Measurements from ENCODE around the gene APPL1. TPM values are rescaled to one million over a fixed set of nuclear protein-coding genes. Genes with fewer than 3 reads are reported as not detected.

The APPL1 gene
- total and polyA plus RNA-seq, 10 of the 15 experiments (the other 5 are each of a cell fraction or from before 2014, with no cell fraction given): 15.0 to 77.6 (median 40.2) TPM

DNA sequence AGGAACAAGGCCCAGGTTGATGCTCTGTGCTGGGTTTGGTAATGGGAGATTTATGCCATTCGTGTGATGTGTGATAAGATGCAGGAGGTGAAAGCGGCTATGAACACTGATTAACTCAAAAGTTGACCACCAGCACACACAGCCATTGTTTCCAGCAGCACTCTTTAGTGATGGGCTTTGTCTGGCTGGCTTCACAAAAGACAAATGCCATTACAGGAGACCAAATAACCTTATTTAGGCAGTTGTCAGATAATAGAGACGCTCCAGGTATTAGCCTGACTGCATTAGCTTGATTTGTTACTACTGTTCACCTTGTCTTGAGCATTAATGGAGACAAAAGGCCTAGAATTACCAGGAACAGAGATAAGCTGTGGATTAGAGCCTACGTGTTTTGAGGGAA, 32.9 kb upstream of the APPL1 start (continued):
- TF ChIP-seq, protein P1, sequence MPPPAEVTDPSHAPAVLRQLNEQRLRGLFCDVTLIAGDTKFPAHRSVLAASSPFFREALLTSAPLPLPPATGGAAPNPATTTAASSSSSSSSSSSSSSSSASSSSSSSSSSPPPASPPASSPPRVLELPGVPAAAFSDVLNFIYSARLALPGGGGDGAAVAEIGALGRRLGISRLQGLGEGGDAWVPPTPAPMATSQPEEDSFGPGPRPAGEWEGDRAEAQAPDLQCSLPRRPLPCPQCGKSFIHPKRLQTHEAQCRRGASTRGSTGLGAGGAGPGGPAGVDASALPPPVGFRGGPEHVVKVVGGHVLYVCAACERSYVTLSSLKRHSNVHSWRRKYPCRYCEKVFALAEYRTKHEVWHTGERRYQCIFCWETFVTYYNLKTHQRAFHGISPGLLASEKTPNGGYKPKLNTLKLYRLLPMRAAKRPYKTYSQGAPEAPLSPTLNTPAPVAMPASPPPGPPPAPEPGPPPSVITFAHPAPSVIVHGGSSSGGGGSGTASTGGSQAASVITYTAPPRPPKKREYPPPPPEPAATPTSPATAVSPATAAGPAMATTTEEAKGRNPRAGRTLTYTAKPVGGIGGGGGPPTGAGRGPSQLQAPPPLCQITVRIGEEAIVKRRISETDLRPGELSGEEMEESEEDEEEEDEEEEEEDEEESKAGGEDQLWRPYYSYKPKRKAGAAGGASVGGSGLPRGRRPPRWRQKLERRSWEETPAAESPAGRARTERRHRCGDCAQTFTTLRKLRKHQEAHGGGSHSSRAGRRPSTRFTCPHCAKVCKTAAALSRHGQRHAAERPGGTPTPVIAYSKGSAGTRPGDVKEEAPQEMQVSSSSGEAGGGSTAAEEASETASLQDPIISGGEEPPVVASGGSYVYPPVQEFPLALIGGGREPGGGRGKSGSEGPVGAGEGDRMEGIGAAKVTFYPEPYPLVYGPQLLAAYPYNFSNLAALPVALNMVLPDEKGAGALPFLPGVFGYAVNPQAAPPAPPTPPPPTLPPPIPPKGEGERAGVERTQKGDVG (CRISPR knock-in tag; IDR thresholded peaks at IDR 0.05): no peak
- no peak for TF ChIP-seq NR2C1 (IDR thresholded peaks at IDR 0.05)
- TF ChIP-seq, protein P2, sequence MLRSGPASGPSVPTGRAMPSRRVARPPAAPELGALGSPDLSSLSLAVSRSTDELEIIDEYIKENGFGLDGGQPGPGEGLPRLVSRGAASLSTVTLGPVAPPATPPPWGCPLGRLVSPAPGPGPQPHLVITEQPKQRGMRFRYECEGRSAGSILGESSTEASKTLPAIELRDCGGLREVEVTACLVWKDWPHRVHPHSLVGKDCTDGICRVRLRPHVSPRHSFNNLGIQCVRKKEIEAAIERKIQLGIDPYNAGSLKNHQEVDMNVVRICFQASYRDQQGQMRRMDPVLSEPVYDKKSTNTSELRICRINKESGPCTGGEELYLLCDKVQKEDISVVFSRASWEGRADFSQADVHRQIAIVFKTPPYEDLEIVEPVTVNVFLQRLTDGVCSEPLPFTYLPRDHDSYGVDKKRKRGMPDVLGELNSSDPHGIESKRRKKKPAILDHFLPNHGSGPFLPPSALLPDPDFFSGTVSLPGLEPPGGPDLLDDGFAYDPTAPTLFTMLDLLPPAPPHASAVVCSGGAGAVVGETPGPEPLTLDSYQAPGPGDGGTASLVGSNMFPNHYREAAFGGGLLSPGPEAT (IDR thresholded peaks at IDR 0.05; ENCODE audit: low read depth): no peak
- TF ChIP-seq GABPA (IDR thresholded peaks at IDR 0.05; ENCODE audit: low read depth): no peak

DNA sequence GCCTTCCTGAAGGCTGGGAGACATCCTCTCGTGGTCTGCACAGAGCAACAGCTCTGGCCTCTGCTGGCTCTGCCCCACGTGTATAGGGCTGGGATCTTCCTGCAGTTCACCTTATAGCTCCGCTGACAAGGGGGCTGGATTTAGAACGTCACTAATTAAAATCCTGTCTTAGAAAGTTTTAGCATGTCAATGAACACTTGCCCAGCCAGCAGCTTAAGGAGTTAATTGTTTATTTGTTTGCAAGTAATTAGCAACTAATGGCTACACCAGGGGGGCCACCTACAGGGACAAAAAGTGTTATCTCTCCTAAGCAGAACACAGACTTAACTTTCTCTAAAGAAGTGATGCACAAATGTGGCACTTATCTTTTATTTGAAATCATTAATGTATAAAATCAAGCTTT, 27.6 kb upstream of the APPL1 start, which contains the start of gene HESX1:
HESX1 (minus strand) TSS at position 84 of the 403 bp plus-strand sequence; CDS start at position 24, 60 bp downstream.
- ChIA-PET CTCF (interaction anchor here (1.5 kb wide), 1 partner anchor 24 kb away, joined by 4 read pairs; no protein-coding TSS in a partner anchor), RAD21 (ENCODE audit: unreplicated experiment) (interaction anchor here (0.7 kb wide), 1 partner anchor 28 kb away, joined by 4 read pairs; the partner anchor contains the start of gene APPL1), SMC1A (ENCODE audit: uncharacterized antibody, unreplicated experiment) (interaction anchor here (0.6 to 4.2 kb wide), 6 partner anchors 23 to 1112 kb away, joined by 3 to 26 read pairs (median 4); no protein-coding TSS in a partner anchor), POLR2A (interaction anchor here (0.5 to 1.6 kb wide), 3 partner anchors 24 to 370 kb away, joined by 3 to 7 read pairs (median 4); partner anchors contain the start of gene APPL1)
- WGBS (ENCODE audit: insufficient coverage, insufficient replicate concordance, low lambda C conversion rate, missing lambda C conversion rate): 67% methylated on average over 4 of the region's 4 CpGs
- no peak for FAIRE-seq
- peak; percentile 25; the same call in 1 of the 3 replicates for ATAC-seq
- Histone ChIP-seq H2AFZ (ENCODE audit: control insufficient read depth, low read depth, low read length) (no peak within 1 kb of the TSS), H3K4me3 (no peak within 1 kb of the TSS), H3K4me2 (ENCODE audit: control insufficient read depth, insufficient read depth) (no peak within 1 kb of the TSS), H3K27me3 (replicated peaks in 1 of 2; ENCODE audit: control insufficient read depth in 2 of 2, insufficient read depth in 2 of 2, low read length in 1 of 2) (no peaks in the 10 kb centered on the region), H3K79me2 (ENCODE audit: control insufficient read depth, insufficient read depth, low read length) (no peaks in the 10 kb centered on the region), H3K9me3 (replicated peaks; ENCODE audit: control insufficient read depth, insufficient read depth, low read length) (no peaks in the 10 kb centered on the region), H3K9ac (ENCODE audit: control insufficient read depth, insufficient read depth, low read length) (no peak within 1 kb of the TSS), H3K36me3 (ENCODE audit: control insufficient read depth in 2 of 2, insufficient read depth in 2 of 2, low read length in 1 of 2) (no peaks in the 10 kb centered on the region), H4K20me1 (ENCODE audit: control insufficient read depth, insufficient read depth) (no peaks in the 10 kb centered on the region), H3K4me1 (ENCODE audit: control insufficient read depth, insufficient read depth, low read length) (no peaks in the 10 kb centered on the region), H3K27ac (ENCODE audit: control insufficient read depth, insufficient read depth) (no peak within 1 kb of the TSS)
- no peak for DNase-seq (ENCODE audit: low read depth, low spot score)
- in situ Hi-C loops (cut with MboI): no loop called here
- intact Hi-C loops (cut with micrococcal nuclease; ENCODE audit: unreplicated experiment): no loop called here
- no TSS peak for BruUV-seq (replicated peaks)
- TF ChIP-seq, protein P3, sequence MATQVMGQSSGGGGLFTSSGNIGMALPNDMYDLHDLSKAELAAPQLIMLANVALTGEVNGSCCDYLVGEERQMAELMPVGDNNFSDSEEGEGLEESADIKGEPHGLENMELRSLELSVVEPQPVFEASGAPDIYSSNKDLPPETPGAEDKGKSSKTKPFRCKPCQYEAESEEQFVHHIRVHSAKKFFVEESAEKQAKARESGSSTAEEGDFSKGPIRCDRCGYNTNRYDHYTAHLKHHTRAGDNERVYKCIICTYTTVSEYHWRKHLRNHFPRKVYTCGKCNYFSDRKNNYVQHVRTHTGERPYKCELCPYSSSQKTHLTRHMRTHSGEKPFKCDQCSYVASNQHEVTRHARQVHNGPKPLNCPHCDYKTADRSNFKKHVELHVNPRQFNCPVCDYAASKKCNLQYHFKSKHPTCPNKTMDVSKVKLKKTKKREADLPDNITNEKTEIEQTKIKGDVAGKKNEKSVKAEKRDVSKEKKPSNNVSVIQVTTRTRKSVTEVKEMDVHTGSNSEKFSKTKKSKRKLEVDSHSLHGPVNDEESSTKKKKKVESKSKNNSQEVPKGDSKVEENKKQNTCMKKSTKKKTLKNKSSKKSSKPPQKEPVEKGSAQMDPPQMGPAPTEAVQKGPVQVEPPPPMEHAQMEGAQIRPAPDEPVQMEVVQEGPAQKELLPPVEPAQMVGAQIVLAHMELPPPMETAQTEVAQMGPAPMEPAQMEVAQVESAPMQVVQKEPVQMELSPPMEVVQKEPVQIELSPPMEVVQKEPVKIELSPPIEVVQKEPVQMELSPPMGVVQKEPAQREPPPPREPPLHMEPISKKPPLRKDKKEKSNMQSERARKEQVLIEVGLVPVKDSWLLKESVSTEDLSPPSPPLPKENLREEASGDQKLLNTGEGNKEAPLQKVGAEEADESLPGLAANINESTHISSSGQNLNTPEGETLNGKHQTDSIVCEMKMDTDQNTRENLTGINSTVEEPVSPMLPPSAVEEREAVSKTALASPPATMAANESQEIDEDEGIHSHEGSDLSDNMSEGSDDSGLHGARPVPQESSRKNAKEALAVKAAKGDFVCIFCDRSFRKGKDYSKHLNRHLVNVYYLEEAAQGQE (IDR thresholded peaks at IDR 0.05; ENCODE audit: low read depth, low read length): no peak
- TF ChIP-seq ZNF207 (IDR thresholded peaks at IDR 0.05; ENCODE audit: borderline replicate concordance) (no peak), BRCA1 (IDR thresholded peaks at IDR 0.05; ENCODE audit: low read depth, low read length) (no peak), NR2C2 (IDR thresholded peaks at IDR 0.05; ENCODE audit: borderline replicate concordance, control insufficient read depth, insufficient read length, low read depth) (no peak), POLR2AphosphoS2 (IDR thresholded peaks at IDR 0.05; ENCODE audit: low read depth, low read length) (no peak), CHD2 (IDR thresholded peaks at IDR 0.05; ENCODE audit: borderline replicate concordance, low read depth, low read length) (no peak), TCF3 (IDR thresholded peaks at IDR 0.05; ENCODE audit: borderline replicate concordance, insufficient read depth, low read depth, low read length) (no peak)
- TF ChIP-seq, protein P4, sequence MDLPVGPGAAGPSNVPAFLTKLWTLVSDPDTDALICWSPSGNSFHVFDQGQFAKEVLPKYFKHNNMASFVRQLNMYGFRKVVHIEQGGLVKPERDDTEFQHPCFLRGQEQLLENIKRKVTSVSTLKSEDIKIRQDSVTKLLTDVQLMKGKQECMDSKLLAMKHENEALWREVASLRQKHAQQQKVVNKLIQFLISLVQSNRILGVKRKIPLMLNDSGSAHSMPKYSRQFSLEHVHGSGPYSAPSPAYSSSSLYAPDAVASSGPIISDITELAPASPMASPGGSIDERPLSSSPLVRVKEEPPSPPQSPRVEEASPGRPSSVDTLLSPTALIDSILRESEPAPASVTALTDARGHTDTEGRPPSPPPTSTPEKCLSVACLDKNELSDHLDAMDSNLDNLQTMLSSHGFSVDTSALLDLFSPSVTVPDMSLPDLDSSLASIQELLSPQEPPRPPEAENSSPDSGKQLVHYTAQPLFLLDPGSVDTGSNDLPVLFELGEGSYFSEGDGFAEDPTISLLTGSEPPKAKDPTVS (IDR thresholded peaks at IDR 0.05; ENCODE audit: low read depth, low read length): no peak

Measured in GM12878 (cell line).